Testis (tissue), 3 donors: ENCODE data around the gene MT3. TPM values are rescaled to one million over a fixed set of nuclear protein-coding genes. Genes with fewer than 3 reads are reported as not detected.
"Not testable (repeated sequence)": the region's sequence is repeated elsewhere in the genome, so short reads cannot be mapped to it uniquely, and the experiment has no call there.

ENCODE experiments used
- DNase-seq: peaks from one replicate; pipeline ENCODE4 v3.0.0-alpha.2; 2019
- H3K27ac ChIP-seq, 2 donors: fragments of 200-600 bp; sonication (generic); one replicate each; pipeline ENCODE4 v1.5.1; 2019
- H3K27me3 ChIP-seq: fragments of 200-600 bp; sonication (generic); one replicate; pipeline ENCODE4 v1.5.1; 2019
- H3K36me3 ChIP-seq: fragments of 200-600 bp; sonication (generic); one replicate; pipeline ENCODE4 v1.5.1; 2017; ENCODE audit warnings: low read depth; ENCODE audit errors: missing control alignments
- H3K4me1 ChIP-seq: fragments of 200-600 bp; sonication (generic); one replicate; pipeline ENCODE4 v1.5.1; 2019
- H3K4me3 ChIP-seq, 2 donors: fragments of 200-600 bp; sonication (generic); one replicate each; pipeline ENCODE4 v1.5.1; 2017 to 2019
- H3K9me3 ChIP-seq: fragments of 200-600 bp; sonication (generic); one replicate; pipeline ENCODE4 v1.5.1; 2017
- CTCF ChIP-seq, 3 experiments: fragments of 450-650 bp in 2 of 3; fragments of 200-600 bp in 1 of 3; sonication (generic) in 1 of 3; IDR thresholded peaks; one replicate each; pipeline ENCODE4 v1.5.1; 2016 to 2019; ENCODE audit warnings: antibody characterized with exemption in 3 of 3, mild to moderate bottlenecking in 2 of 3, moderate library complexity in 1 of 3
- POLR2A ChIP-seq: fragments of 450-650 bp; IDR thresholded peaks from one replicate; pipeline ENCODE4 v1.6.1; 2017; ENCODE audit warnings: antibody characterized with exemption, mild to moderate bottlenecking, moderate library complexity
- WGBS, 2 donors: methylation state at CpG; one replicate each; pipeline ENCODE4 v1.1.5; 2018; 5-methylcytosine and 5-hydroxymethylcytosine counted together
- intact Hi-C: fragments of 100-400 bp; cut with DNase I; formaldehyde crosslinking; loops from one replicate; pipeline ENCODE4 v1.15.1; 2023; ENCODE audit warnings: low total_unique reads
- polyA plus RNA-seq: library from polyadenylated mRNA; stranded (reverse); fragments of 350-450 nt; fragmentation: Illumina TruSeq; extraction: RNeasy Lipid Tissue Mini Kit (QIAGEN cat#74804); gene quantifications from one replicate; pipeline ENCODE4 v1.2.3, GENCODE V29; 2014; ENCODE audit warnings: low read depth, low replicate concordance; ENCODE audit not compliant: insufficient read depth
- total RNA-seq, 2 donors: library from RNA; depleted of rRNA; stranded (reverse); fragments of >200 nt; gene quantifications; one replicate each; pipeline ENCODE4 v1.2.3, GENCODE V29; 2016

The MT3 gene
- total and polyA plus RNA-seq, 3 donors from 2014 or later, result 4.6 to 12.0 TPM; not detected in 1

DNA sequence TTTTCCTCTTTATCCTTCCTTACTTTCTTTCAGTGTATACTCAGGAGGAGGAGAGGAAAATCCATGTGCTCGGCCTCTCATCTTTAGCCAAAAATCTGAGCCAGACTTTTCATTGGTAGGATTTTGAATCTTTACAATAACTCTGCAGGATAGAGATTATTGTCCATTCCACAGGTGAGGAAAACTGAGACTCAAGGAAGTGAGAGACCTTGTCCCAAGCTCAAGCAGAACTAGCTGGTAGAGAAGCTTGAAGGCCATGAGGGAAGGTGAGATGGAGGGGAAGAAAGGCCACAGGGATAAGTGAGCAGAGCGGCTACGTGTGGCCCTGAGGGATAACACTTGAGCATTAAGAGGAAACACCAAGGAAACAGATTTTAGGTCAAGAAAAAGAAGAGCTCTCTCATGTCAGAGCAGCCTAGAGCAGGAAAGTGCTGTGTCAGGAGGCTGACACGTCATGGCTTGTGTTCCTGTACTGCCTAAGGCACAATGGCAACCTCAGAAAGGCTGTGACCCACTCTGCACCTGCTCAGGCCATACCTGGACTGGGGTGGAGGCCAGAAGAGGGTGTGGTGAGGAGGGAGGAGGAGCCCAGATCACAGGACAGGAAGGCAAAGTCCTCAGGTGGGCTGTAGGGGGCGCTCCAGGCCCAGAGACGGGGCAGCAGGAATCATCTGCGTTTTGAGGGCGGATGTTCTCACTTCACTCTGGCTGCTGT lies 12.6 kb upstream of the MT3 start:
- TF ChIP-seq CTCF (IDR thresholded peaks at IDR 0.05) (peak; percentile 43 to 64 (median 57)), POLR2A (no peak)
- Histone ChIP-seq H3K27me3 (no peaks in the 10 kb centered on the region), H3K4me3 (no peak overlapping the region), H3K4me1 (no peaks in the 10 kb centered on the region), H3K27ac (no peak overlapping the region), H3K9me3 (no peaks in the 10 kb centered on the region), H3K36me3 (no peaks in the 10 kb centered on the region)
- 51 to 56% methylated on average over 8 of the region's 8 CpGs for WGBS, 2 donors
- intact Hi-C loops, result no loop called here
- peak; percentile 71 for DNase-seq

- Histone ChIP-seq H3K4me3 (no peak overlapping the region), H3K9me3 (no peaks in the 10 kb centered on the region), H3K4me1 (no peaks in the 10 kb centered on the region), H3K27me3 (no peaks in the 10 kb centered on the region), H3K27ac (no peak overlapping the region), H3K36me3 (no peaks in the 10 kb centered on the region)
- DNase-seq, result no peak
- TF ChIP-seq CTCF (IDR thresholded peaks at IDR 0.05), result peak in 1 of 3 experiments; percentile 1
- no peak for TF ChIP-seq POLR2A
- intact Hi-C loops, result no loop called here
- 57 to 69% methylated on average over 4 of the region's 4 CpGs for WGBS, 2 donors
Measured at GRCh38 chr16:56577300-56577625, 12.1 kb upstream of the MT3 start.

- no peak overlapping the region for H3K27ac ChIP-seq
- intact Hi-C loops, result loop anchor here (10.0 kb wide), 1 partner anchor 124 kb away; no protein-coding TSS in a partner anchor
- WGBS, 2 donors, result 90% methylated on average over 6 of the region's 6 CpGs
Measured at GRCh38 chr16:56580391-56581048, 8.8 kb upstream of the MT3 start.

DNA sequence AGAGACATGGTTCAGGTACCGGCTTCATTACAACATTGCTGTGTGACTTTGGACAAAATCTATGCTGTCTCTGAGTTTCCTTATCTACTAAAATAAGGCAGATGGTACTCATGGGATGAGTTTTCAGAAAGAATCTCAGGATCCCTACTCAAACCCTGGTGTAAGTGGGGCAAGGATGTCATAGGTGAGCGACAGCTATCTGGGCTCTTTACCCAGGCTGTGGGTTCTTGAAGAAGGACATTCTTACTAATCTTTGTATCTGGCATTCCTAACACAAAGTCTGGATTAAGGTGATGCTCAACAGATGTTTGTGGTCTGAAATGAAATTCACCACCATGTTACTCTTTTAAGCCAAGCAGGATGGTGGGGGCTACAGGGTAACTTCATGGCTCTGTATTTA lies 6.4 kb upstream of the MT3 start:
- 91 to 100% methylated on average over 2 of the region's 2 CpGs for WGBS, 2 donors
- H3K27ac ChIP-seq, H3K36me3 ChIP-seq, H3K4me3 ChIP-seq, H3K4me1 ChIP-seq, DNase-seq, H3K9me3 ChIP-seq, H3K27me3 ChIP-seq: not testable (repeated sequence)
- intact Hi-C loops, result loop anchor here (10.0 kb wide), 1 partner anchor 122 kb away; no protein-coding TSS in a partner anchor

More at GRCh38 chr16:56580391-56581048, 8.8 kb upstream of the MT3 start:
- no peak for DNase-seq
- Histone ChIP-seq H3K27me3 (no peaks in the 10 kb centered on the region), H3K9me3 (no peaks in the 10 kb centered on the region), H3K4me3 (no peak overlapping the region), H3K4me1 (no peaks in the 10 kb centered on the region), H3K36me3 (no peaks in the 10 kb centered on the region)
- no peak for TF ChIP-seq CTCF (IDR thresholded peaks at IDR 0.05)
- no peak for TF ChIP-seq POLR2A

DNA sequence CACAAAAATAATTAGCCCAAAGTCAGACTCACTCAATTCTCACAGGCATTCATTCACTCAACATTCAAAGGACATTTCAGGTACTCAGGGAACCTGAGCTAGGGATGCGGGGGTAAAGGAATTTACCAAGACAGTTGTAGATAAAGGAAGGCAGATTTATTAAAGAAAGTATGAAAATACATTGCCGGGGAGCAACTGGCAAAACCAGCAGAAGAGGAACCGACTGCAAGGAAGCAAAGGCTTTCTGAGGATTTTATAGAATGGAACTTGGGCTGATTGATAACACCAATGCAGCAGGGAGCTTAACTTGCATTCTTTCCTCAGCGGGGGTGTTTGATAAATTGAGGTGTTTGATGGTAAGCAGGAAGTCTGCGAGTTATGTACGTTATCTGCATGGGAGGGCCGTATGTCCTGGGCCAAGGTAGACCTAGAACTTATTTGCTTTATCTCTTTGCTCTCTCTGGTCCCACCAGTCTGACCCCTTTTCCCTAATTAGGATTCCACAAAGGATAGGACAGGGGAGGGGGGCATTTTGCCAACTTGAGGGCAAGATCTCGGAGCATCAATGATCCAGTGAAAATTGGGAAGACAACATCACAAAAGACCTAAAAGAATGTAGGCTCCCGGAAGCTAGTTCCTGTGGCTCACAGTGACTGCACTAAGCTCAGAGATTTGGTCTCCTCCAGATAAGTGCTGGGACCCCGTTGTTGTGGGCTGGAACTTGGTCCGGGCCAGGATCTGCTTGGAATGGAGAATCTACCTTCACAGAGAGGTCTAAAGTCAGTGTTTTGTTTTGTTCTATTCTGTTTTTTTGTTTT lies 5.8 kb upstream of the MT3 start:
- Histone ChIP-seq H3K4me3 (no peak overlapping the region), H3K36me3 (no peaks in the 10 kb centered on the region), H3K4me1 (no peaks in the 10 kb centered on the region), H3K27ac (no peak overlapping the region), H3K9me3 (no peaks in the 10 kb centered on the region), H3K27me3 (no peaks in the 10 kb centered on the region)
- WGBS, 2 donors, result 60 to 63% methylated on average over 11 of the region's 11 CpGs
- TF ChIP-seq POLR2A, result no peak
- no peak for TF ChIP-seq CTCF (IDR thresholded peaks at IDR 0.05)
- no peak for DNase-seq
- intact Hi-C loops, result loop anchor here (10.0 kb wide), 1 partner anchor 121 kb away; no protein-coding TSS in a partner anchor
